ENCODE data around the gene TNP1.

Gene TNP1

DNA sequence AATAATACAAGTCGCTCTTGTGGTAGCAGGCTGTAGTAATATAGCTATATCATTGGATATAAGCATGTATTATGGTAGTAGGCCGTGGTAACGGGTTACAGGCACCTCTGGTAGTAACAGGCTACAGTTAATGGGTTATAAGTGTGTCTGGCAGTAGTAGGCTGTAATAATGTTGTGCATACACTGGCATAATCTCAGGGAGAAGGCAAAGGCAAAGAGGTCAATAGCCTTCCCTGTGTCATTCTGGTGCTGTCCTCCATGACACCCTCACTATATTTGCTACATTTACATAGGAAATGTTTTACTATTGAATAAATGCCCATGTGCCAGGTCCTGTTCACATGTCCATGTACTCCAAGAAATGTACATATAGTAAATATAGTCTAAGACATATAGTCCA lies 12.8 kb upstream of the TNP1 start:
- DNase-seq: no peak

DNA sequence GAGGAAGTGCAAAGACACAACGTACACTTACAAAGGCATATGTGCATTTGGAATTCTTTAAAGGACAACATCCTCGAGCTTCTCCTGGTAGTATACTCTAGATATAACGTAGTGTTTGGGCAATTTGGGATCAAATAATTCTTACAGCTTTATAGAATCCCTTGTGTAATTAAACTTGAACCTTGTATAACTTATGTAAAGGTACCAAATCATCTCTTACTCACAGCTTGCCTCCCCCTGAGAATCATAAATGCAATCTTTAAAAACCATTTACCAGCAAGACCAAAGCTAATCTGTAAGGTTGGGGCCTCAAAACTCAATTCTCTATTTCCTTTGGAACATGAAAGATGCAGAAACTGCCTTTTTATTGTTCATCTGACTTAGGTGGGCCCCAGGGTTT lies 12.2 kb upstream of the TNP1 start:
- no peak for DNase-seq

DNA sequence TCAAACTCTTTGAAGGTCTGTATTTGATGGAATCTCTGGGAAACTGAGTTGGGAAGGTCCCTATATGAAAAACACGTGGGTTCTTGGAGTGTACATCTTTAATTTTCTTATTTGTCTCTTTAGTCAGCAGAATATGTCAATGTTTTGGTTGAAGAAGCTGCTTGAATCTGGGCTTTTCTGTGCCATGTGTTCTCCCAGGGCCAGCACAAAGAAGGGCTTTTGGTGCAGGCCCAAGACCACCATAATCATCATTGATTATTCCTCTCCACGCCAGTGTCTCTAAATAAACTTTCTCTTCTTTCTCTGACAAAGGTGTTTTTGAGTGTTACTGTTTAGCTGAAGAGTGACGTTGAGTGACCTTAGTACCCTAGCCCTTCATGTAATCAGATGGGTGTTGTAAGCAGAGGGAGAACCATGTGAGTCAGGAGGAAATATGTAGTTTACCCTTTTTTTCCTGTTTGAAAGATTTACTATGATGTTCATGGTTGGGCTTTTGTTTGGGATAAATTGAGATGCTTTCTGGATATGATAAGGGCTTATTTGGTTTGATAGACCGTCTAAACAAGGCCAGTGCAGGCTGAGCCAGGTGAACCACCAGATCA lies 11.6 kb upstream of the TNP1 start:
- DNase-seq: no peak

DNA sequence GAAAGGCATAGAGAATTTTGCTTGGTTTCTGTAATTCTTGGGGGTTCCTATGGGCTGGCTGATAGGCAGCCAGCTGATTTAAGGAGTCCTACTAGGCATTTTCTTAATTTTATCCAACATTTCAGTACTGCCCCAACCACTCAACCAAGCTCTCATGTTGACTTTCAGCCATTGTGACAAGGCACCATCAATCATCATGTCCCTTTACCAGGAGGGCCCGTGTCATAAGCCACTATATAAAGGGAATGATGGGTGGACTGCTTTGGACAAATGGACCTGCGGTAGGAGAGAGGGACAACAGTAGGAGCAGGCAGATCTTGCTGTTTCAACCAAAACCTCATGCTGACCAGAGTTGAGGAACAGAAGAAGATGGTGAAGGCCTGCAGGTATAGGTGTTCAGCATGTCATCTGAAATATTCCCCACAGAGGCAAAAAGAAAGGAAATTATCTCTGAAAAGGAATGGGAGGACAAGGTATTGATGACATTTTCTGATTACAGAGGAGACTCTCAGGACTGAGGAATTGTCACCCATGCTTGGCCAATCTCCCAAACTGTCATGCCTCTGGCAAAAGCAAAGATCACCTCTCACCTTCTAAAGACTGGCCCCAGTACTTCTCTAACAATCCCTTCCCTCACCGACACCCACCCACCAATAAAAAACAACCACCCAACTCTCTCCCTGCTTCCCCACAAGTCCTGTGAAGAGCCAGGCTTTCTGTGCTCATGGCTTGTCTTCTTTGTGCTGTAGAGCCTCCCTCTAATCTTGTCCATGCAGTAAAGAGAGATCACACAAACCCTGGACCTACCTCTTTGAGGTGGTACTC lies 10.9 kb upstream of the TNP1 start:
- DNase-seq: no peak

DNA sequence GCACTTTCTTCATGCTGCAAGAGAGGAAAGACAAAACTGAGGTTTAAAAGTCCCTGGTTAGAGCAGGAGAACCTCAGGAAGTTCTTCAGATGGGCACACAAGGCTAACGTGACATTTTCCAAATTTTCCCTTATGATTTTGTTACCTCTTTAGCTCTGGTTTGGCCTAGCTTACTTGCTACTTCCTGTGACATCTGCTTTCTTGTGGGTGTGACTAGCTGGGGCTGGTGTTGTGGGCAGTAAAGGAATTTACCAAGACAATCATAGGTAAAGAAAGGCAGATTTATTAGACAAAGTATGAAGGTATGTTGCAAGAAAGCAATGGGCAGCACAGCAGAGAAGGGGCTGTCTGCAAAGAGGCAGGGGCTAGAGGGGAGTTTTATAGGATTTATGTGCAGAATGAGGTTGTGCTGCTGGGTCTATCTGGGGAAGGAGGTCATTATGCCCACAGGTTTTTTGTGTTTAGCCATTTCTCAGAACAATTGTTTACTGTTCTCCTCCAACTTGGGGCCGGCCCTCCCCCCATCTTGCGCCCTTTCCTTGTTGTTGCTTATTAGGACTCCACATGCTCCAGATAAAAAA lies 6.7 kb upstream of the TNP1 start:
- DNase-seq: no peak

DNA sequence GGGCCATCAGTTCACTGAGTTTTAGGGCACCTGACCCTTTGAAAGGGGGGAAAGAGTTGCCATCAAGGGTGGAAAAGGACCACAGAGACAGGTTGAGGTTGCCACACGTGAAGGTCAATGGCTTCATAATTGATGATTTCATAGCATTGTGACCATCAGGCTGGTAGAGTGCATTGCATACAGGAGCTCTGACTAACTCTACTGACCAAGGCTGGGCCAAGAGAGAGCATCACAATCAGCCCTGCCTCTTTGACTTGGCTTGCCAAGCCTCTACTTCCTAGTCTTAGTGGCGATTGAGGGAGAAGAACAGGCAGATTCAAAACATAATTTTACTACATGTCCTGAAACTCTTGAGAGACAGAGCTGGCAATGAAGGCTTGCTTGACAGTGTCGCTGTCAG lies 5.8 kb upstream of the TNP1 start:
- DNase-seq: no peak

DNA sequence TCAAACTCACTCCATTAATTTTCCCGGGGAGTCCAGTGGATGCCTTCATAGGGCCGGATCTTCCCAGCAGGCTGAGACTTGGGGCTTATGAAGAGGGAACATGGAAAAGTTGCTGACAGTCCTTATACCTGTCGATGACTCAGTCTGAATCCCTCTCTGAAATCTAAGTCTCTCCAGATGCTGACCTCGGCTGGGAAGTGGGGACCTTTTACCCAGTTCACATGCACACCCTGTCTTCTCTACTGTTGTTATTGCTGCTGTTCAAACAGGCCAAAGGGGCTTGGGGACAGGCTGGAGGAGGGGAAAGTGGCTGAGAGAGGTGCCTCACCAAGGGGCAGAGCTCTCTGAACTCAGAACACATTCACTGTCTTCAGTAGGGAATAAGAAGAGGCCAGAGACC lies 4.1 kb upstream of the TNP1 start:
- no peak for DNase-seq

DNA sequence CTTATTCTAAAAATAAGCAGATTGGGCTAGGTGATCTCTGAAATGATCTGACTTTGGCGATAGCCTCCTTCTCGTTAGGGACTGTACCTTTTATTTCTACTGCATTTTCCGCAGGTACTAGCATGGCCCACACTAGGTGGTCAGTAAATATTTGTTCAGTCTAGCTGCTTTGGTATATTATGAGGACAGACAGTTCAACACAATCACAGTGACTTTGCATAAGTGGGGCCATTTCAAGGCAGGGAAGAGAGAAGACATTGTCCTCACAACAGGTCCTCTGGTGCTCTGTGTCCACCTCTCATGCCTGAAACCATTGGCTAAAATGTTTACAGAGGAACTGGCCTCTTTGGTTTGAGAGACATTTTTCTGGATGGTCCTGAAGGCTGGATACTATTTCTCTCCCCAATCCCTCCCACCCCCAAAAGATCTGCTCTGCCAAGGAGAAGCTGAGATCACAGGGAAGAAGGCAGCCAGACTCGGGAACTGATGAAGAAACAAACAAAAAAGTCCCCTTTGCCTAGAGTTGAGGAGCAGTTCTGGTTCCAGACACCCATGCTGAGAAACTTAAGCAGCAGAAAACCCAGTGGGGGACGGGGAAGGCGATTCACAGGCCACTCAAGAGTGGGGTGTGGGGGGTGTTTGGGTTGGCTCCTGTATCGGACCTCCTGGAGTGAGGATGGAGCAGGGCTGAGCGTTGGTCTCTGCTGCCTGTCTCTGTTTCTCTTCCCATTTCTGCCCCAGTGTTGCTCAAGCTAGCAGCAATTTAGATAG lies 2.9 kb upstream of the TNP1 start:
- no peak for DNase-seq

DNA sequence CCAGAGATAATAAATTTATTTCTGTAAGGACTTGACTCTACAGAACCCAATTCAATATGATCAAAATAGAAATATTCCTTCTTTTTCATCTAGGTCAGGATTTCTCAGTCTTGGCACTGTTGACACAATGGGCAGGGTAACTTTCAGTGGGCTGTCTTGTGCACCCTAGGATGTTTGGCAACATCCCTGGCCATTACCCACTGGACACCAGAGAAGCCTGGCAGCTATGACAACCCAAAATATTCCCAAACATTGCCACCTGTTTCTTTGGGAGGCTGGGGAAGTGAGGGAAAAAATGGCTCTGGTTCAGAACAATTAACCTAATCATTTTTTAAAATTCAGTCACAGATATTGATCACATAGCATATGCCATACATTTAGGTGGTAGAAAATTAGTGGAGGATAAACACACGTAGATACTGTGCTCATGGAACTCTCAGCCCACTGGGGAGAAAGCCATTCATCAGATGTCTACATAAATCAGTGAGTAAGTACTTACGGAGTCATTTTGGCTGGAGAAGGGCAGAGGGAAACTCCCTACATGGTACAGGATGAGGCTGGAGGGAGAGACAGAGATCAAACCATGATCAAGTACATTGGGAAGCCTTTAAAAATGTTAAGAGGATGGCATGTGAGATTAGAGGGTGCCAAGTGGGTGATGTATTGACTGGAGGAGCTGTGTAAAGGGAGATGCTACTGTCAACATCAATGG lies 718 bp upstream of the TNP1 start:
- no peak for DNase-seq

DNA sequence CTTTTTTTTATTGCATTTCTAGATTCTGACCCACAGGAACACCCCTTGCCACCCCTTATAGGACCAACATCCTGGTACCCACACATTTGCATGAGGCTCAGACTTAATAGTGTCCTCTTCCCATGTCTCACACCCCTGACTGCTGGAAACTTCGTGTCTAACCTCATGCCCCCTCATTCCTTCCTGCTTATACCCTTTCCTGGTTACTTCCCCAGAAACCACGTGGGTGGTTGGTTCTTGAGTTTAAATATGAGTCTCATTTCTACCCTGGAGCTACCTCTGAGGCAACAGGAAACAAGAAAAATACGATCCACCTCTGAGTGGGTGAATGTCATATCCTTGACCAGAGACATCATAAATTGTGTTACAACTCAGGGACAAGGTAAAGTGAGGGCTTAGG lies 1.6 kb downstream of the TNP1 start:
- DNase-seq: no peak

DNA sequence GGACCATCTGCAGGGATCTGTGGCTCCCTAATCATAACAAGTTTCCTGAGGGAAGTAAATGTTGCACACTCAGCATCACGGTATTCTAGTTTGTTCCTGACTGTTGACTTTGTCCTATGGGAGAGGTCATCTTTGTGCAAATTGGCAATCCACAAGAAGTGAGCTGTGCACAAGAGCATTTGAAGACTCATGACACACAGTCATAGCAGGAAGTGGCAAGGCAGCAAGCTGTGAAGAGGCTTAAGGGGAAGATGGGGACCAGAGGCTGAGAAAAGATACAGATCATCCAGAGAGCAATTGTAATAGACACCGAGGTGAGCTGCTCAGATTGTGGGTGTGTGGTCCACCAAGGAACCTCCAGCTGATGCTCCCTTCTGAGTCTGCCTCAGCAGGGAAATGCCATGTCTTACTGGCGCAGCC lies 2.7 kb downstream of the TNP1 start:
- DNase-seq: no peak

DNA sequence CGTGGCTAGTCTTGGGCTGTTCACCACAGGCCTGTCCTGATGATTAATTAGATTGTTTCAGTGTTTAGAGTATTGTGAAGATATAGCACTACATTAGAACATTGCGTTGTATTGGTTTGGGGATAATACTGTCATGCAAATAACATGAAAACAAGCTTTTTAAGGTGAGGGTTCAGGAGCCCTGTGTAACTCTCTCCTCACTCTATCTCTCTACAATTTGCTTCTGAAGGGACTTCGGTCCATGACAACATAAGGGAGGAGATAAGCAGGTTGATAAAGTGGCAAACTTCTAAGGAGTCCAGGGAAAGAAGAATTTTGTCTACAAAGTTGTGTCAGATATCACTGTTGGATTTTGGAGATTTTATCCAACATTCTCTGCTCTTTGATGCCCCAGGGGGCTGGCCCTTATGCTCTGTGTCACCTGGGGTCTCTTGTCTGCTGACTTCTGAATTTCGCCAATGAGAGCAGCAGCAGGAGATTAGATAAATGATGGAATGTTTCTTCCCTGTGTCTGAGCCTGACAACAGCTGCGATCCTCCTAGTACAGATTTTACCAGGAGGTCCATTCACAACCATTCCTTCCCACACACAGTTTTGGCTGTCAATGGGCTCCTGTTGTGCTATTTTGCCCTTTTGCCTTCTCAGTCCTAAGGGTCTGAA lies 3.3 kb downstream of the TNP1 start:
- no peak for DNase-seq

DNA sequence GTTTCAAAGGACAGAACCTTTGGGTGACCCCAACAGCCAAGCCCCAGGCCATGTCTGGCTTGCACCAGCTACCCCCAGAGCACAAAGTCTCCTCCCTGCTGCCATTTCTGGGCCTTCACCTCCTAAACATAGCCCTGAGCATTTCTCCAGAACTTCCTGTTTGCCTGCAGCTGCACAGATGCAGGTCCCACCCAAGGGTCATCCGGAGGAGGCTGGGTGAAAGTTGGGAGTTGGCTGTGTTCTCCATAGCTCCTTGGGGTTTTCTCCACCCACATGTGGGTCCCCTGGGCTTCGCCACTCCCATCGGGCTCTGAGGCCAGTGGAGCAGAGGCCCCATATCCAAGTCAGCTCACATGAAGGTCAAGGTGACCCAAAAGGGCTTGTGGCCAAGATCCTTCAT lies 4.3 kb downstream of the TNP1 start:
- no peak for DNase-seq

DNA sequence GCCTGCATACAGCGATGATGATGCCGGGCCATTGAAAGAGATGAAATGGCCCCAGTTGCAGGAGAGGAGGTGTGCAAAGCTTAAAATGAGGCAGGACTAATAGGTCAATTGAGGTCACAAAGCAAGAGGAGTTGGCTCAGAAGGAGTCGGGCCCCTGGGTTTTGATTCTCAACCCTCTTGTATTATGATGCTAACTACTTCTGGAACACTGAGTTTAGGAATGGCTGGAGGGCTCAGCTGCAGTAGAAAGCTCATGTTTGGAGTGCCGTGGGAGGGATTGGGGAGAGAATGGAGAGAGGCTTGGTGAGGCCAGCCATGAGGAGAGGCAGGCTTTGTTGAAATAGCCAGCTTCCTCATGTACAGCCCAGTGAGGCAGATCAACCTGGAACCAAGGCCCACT lies 4.8 kb downstream of the TNP1 start:
- no peak for DNase-seq

DNA sequence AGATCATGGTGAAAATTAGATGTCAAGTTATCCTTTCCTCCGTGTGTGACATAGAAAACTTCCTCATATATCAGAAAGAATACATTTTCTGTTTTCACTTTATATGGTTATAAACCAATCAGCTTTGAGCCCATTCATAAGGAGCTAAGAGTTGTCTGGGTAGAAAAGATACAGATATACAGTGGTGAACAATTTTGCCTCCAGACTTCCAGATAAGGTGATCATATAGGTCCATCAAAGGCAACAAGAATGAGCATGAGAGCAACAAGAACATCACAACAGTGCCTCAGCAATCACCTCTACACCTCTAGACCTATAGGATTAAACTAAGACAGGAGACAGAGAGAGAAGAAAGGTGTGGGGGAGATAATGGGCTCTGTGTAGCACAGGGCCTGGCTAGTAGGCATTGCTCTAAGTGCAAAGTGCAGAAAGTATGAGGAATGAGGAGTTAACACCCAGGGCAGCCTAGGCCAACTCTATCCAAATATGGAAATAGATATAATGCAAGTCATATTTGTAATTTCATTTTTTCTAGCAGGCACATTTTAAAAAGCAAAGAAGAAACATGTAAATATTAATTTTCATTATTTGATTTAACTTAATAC lies 8.3 kb downstream of the TNP1 start:
- DNase-seq: no peak

DNA sequence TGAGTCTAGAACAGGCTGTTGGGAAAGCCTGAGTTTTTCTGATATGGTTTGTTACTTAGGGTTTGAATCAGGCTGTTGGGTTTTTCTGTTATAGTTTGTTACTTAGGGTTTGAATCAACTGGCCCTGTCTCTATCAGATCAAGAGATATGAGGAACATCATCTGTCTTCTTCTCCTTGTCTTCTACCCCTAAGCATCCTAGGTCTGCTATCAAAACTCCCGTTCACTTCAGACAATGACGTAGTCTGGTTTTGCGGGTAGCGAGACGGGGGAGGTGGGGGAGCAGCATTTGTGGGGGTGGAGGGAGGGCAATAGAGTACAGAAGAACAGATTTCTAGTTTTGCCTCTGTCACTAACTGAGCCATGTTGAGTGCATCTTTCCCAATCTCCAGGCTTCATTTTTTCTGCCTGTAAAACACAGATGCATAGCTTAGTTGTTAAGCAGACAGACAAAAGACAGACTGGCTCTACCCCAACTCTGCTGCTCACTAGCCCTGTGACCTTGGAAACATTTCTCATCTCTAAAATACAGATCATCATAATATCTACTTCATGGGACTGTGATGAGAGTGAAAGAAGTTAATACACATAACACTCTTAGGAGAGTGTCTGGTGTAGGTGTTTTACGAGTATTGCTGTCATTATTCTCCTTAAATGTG lies 9.1 kb downstream of the TNP1 start:
- DNase-seq: no peak

DNA sequence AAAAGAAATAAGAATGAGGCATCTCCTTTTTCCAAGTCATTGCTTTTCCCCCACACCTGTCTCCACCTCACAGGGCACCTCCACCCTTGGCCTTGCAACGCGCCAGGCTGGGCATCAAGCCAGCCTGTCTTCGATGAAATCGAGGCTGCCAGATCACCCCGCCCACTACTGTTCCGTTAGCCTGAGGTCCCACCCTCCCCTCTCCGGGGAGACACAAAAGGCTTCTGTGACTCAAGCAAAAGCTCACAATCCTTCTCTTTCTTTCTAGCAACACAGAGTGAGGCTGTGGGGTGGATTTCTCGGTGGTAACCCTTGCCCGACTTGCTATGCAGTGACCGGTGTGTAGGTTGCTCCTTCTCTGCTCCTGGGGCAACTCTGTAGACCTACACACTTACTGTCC lies 9.9 kb downstream of the TNP1 start:
- DNase-seq: no peak

DNA sequence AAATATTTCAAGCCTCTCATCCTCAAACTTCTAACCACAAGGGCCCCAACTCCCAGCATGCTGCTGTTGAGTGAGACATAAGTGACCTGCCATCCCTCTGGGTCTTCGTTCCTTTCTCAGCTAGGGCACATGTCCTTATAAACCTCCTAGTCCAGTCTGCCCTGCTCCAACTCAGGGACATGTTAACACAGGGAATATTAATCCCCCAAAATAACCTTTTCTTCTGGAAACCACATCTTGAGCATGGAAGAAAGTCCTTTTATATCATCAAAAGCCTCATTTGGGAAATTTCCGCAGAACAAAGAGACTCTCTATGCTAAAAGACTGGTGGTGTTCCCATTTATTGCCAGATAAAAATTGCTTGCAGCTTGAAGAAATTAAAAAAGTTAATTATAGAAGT lies 14.4 kb downstream of the TNP1 start:
- DNase-seq: no peak

DNA sequence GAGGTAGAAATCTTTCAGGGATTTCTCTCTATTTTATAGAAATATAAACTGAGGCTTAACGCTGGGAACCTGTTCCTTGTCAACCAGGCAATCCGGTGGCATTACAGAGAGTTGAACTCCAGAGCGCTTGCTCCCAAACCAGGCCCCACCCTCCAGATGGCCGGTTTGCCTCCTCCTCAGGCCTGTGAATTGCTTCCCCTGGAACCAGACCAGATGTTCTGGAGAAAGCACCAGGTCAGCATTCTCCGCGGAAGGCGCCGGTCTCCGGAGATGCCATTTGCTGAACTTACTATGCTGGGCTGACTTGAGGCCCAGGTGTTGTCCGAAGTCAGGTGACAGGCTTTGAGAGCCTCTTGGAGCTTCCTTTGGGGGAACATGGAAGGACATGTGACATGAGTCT lies 17.2 kb downstream of the TNP1 start:
- no peak for DNase-seq

DNA sequence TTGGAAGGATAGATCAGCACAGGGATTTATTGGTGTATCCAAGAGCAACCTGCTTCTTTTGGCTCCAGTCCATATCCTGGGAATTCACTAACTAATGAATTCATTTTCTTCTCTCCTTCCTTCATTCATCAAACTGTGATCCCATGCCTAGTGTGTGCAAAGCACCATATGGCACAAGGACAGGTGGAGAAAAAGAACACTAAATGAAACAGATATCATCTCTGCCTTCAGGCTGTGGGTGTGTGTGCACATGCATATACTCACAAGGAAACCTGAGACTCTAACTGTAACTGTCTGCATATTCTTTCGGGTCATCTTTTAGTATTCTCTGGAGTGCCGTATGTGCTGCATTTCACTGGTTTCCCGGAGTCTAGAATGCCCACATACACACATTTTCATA lies 20.2 kb downstream of the TNP1 start:
- DNase-seq: no peak

DNA sequence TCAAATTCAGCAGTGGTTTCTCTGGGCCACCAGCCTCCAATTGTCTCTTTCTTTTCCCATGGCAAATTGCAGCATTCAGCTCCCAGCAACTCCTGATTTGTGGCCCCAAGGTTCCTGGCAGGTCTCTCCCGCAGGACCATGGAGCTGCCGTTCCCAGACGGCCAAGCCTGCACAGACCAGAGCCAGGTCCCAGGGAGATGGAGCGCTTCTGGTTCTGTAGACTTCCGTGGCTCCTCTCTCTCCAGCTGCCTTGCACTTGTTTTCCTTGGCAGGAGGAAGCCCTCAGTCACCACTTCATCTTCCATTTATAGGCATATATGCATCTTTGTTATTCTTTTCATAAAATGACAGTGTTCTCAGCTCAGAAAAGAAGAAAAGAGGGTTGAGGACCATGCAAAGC lies 21.7 kb downstream of the TNP1 start:
- no peak for DNase-seq

DNA sequence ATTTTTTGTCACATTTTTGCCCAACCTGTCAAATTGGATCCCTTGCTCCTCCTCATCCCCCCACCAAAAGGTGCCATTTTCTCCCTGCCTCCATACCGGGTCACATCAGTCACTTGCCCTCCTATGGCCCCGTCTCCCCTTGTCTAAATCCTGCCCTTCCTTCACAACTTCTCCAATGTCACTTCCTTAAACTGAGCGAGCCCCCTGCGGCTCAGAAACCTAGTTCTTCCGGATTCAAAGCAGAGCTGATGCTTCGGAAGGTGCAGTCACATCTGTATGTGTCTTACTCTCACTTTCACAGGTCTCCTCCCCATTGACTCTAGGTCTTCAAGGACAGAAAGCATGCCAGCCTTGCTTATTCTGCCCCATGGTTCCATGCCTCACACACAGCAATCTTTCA lies 22.1 kb downstream of the TNP1 start:
- DNase-seq: no peak

Data from DMS79 treated with DMSO at 0.1 percent for 48 hours (cell line).